ENCODE results near the gene ANKRD17. TPM values are rescaled to one million over a fixed set of nuclear protein-coding genes. Genes with fewer than 3 reads are reported as not detected.
"Not testable (repeated sequence)": the region's sequence is repeated elsewhere in the genome, so short reads cannot be mapped to it uniquely, and the experiment has no call there.

Gene ANKRD17
- total RNA-seq, result 10 to 100 TPM; 50.6 to 57.5 TPM

GRCh38 chr4:73258686-73259570 is at the start of gene ANKRD17:
ANKRD17 (minus strand) TSS chr4:73258798; CDS start chr4:73258668, 130 bp downstream.
- Mint-ChIP-seq H3K27me3 (no peaks in the 10 kb centered on the region), H3K4me3 (peak within 1 kb of the TSS; percentile 99), H3K4me1 (peaks cover 45% of the 10 kb centered on the region), H3K36me3 (peaks cover 11% of the 10 kb centered on the region), H3K27ac (peak within 1 kb of the TSS; percentile 98), H3K9me3 (ENCODE audit: low read depth) (no peaks in the 10 kb centered on the region)
- CTCF ChIA-PET, result interaction anchor here (0.8 to 4.1 kb wide), 7 partner anchors 9 to 188 kb away, joined by 3 to 22 read pairs (median 5); partner anchors contain the start of gene COX18
- DNase-seq (peak; percentile 95), ATAC-seq (peak; percentile 82)

GRCh38 chr4:73308286-73308685 is 49.7 kb upstream of the ANKRD17 start:
- no peaks in the 10 kb centered on the region for H3K27me3 Mint-ChIP-seq
- no peak overlapping the region for H3K27ac Mint-ChIP-seq
- no peaks in the 10 kb centered on the region for H3K9me3 Mint-ChIP-seq (ENCODE audit: low read depth)
- CTCF ChIA-PET, result no interaction called here
- no peaks in the 10 kb centered on the region for H3K36me3 Mint-ChIP-seq
- no peaks in the 10 kb centered on the region for H3K4me1 Mint-ChIP-seq
- DNase-seq, result no peak
- no peak for ATAC-seq
- H3K4me3 Mint-ChIP-seq, result no peak overlapping the region

GRCh38 chr4:73303711-73304110 is 45.1 kb upstream of the ANKRD17 start:
- H3K9me3 Mint-ChIP-seq (ENCODE audit: low read depth), result no peaks in the 10 kb centered on the region
- DNase-seq (no peak), ATAC-seq (no peak)
- H3K4me3 Mint-ChIP-seq, result no peak overlapping the region
- H3K36me3 Mint-ChIP-seq, result no peaks in the 10 kb centered on the region
- no peaks in the 10 kb centered on the region for H3K4me1 Mint-ChIP-seq
- CTCF ChIA-PET, result no interaction called here
- no peak overlapping the region for H3K27ac Mint-ChIP-seq
- no peaks in the 10 kb centered on the region for H3K27me3 Mint-ChIP-seq

GRCh38 chr4:73299548-73300280 is 41.1 kb upstream of the ANKRD17 start:
- Mint-ChIP-seq H3K9me3 (ENCODE audit: low read depth) (no peaks in the 10 kb centered on the region), H3K36me3 (no peaks in the 10 kb centered on the region)

GRCh38 chr4:73292661-73293060 is 34.1 kb upstream of the ANKRD17 start:
- DNase-seq; CTCF ChIA-PET; H3K4me1 Mint-ChIP-seq; H3K4me3 Mint-ChIP-seq; H3K9me3 Mint-ChIP-seq (ENCODE audit: low read depth); H3K36me3 Mint-ChIP-seq; H3K27ac Mint-ChIP-seq; H3K27me3 Mint-ChIP-seq; ATAC-seq: not testable (repeated sequence)

More at GRCh38 chr4:73299548-73300280, 41.1 kb upstream of the ANKRD17 start:
- H3K27ac Mint-ChIP-seq, result no peak overlapping the region
- CTCF ChIA-PET, result no interaction called here
- H3K4me1 Mint-ChIP-seq, result no peaks in the 10 kb centered on the region
- no peaks in the 10 kb centered on the region for H3K27me3 Mint-ChIP-seq
- no peak for DNase-seq
- no peak overlapping the region for H3K4me3 Mint-ChIP-seq
- ATAC-seq, result no peak

GRCh38 chr4:73281982-73282381 is 23.4 kb upstream of the ANKRD17 start:
- CTCF ChIA-PET, result no interaction called here
- H3K4me1 Mint-ChIP-seq, result no peaks in the 10 kb centered on the region
- H3K27me3 Mint-ChIP-seq, result no peaks in the 10 kb centered on the region
- no peak overlapping the region for H3K4me3 Mint-ChIP-seq
- peaks cover 8% of the 10 kb centered on the region for H3K36me3 Mint-ChIP-seq
- ATAC-seq, result no peak
- no peak for DNase-seq
- H3K27ac Mint-ChIP-seq, result no peak overlapping the region
- peaks cover 3% of the 10 kb centered on the region for H3K9me3 Mint-ChIP-seq (ENCODE audit: low read depth)

GRCh38 chr4:73281396-73281795 is 22.8 kb upstream of the ANKRD17 start:
- H3K9me3 Mint-ChIP-seq (ENCODE audit: low read depth), result peaks cover 3% of the 10 kb centered on the region
- no peaks in the 10 kb centered on the region for H3K27me3 Mint-ChIP-seq
- DNase-seq (no peak), ATAC-seq (no peak)
- no peaks in the 10 kb centered on the region for H3K4me1 Mint-ChIP-seq
- H3K36me3 Mint-ChIP-seq, result peaks cover 8% of the 10 kb centered on the region
- H3K27ac Mint-ChIP-seq, result no peak overlapping the region
- H3K4me3 Mint-ChIP-seq, result no peak overlapping the region
- CTCF ChIA-PET, result no interaction called here

- DNase-seq (no peak), ATAC-seq (no peak)
- H3K27ac Mint-ChIP-seq, result no peak overlapping the region
- no peaks in the 10 kb centered on the region for H3K4me1 Mint-ChIP-seq
- CTCF ChIA-PET, result no interaction called here
- no peak overlapping the region for H3K4me3 Mint-ChIP-seq
- no peaks in the 10 kb centered on the region for H3K27me3 Mint-ChIP-seq
- peaks cover 9% of the 10 kb centered on the region for H3K36me3 Mint-ChIP-seq
- H3K9me3 Mint-ChIP-seq (ENCODE audit: low read depth), result peaks cover 3% of the 10 kb centered on the region
Measured at GRCh38 chr4:73277201-73277600, 18.6 kb upstream of the ANKRD17 start.

GRCh38 chr4:73275318-73275654 is 16.7 kb upstream of the ANKRD17 start:
- CTCF ChIA-PET, result no interaction called here
- ATAC-seq (no peak), DNase-seq (no peak)
- Mint-ChIP-seq H3K36me3 (peaks cover 7% of the 10 kb centered on the region), H3K4me3 (no peak overlapping the region), H3K4me1 (no peaks in the 10 kb centered on the region), H3K27me3 (no peaks in the 10 kb centered on the region), H3K27ac (no peak overlapping the region), H3K9me3 (ENCODE audit: low read depth) (peaks cover 3% of the 10 kb centered on the region)

- H3K9me3 Mint-ChIP-seq (ENCODE audit: low read depth), result no peaks in the 10 kb centered on the region
- no peak overlapping the region for H3K27ac Mint-ChIP-seq
- H3K27me3 Mint-ChIP-seq, result no peaks in the 10 kb centered on the region
- ATAC-seq, result no peak
- H3K4me1 Mint-ChIP-seq, result no peaks in the 10 kb centered on the region
- peaks cover 2% of the 10 kb centered on the region for H3K36me3 Mint-ChIP-seq
- no peak overlapping the region for H3K4me3 Mint-ChIP-seq
- CTCF ChIA-PET, result no interaction called here
- no peak for DNase-seq
Measured at GRCh38 chr4:73272816-73273215, 14.2 kb upstream of the ANKRD17 start.

GRCh38 chr4:73267050-73267449 is 8.5 kb upstream of the ANKRD17 start:
- Mint-ChIP-seq H3K4me1 (peaks cover 5% of the 10 kb centered on the region), H3K27ac (no peak overlapping the region), H3K4me3 (no peak overlapping the region), H3K9me3 (ENCODE audit: low read depth) (no peaks in the 10 kb centered on the region), H3K36me3 (no peaks in the 10 kb centered on the region), H3K27me3 (no peaks in the 10 kb centered on the region)
- no peak for ATAC-seq
- no peak for DNase-seq
- CTCF ChIA-PET, result no interaction called here

- Mint-ChIP-seq H3K9me3 (ENCODE audit: low read depth) (no peaks in the 10 kb centered on the region), H3K27me3 (no peaks in the 10 kb centered on the region), H3K27ac (peak overlapping the region; percentile 98), H3K4me3 (peak overlapping the region; percentile 99), H3K36me3 (peaks cover 8% of the 10 kb centered on the region), H3K4me1 (peaks cover 39% of the 10 kb centered on the region)
- DNase-seq, result no peak
- CTCF ChIA-PET, result interaction anchor here (1.1 to 4.1 kb wide), 3 partner anchors 37 to 188 kb away, joined by 4 to 22 read pairs (median 10); partner anchors contain the start of gene COX18
- ATAC-seq, result peak; percentile 8
Measured at GRCh38 chr4:73259571-73260090, 1.0 kb upstream of the ANKRD17 start.

- H3K4me3 Mint-ChIP-seq, result peak overlapping the region; percentile 99
- ATAC-seq, result peak; percentile 29
- H3K27me3 Mint-ChIP-seq, result no peaks in the 10 kb centered on the region
- peaks cover 46% of the 10 kb centered on the region for H3K4me1 Mint-ChIP-seq
- DNase-seq, result peak; percentile 73
- CTCF ChIA-PET, result interaction anchor here (0.8 to 4.1 kb wide), 9 partner anchors 9 to 187 kb away, joined by 3 to 22 read pairs (median 5); partner anchors contain the start of gene COX18
- peak overlapping the region; percentile 98 for H3K27ac Mint-ChIP-seq
- no peaks in the 10 kb centered on the region for H3K9me3 Mint-ChIP-seq (ENCODE audit: low read depth)
- H3K36me3 Mint-ChIP-seq, result peaks cover 11% of the 10 kb centered on the region
Measured at GRCh38 chr4:73258436-73258685, 237 bp downstream of the ANKRD17 start.

Measured in activated CD8-positive, alpha-beta memory T cell treated with anti-CD3 and anti-CD28 coated beads, Interleukin-2, amount 10 ng/mL, durations not matched to agents 7 days and 5 days (primary cell).